Measurements from ENCODE around the gene LDAF1. TPM values are rescaled to one million over a fixed set of nuclear protein-coding genes. Genes with fewer than 3 reads are reported as not detected.

LDAF1 gene
- total RNA-seq = 102 and 124 TPM in 2 replicates

GRCh38 chr16:21158208-21159110 lies at the start of gene LDAF1:
TSS of gene LDAF1 (plus strand) at chr16:21158674. CDS start at chr16:21161183, 2,509 bp downstream.

GRCh38 chr16:21150375-21151001 lies 8.0 kb upstream of the LDAF1 start, which contains the start of gene DNAH3:
TSS of gene DNAH3 (minus strand) at chr16:21150846. CDS start at chr16:21150319, 527 bp downstream.

DNA sequence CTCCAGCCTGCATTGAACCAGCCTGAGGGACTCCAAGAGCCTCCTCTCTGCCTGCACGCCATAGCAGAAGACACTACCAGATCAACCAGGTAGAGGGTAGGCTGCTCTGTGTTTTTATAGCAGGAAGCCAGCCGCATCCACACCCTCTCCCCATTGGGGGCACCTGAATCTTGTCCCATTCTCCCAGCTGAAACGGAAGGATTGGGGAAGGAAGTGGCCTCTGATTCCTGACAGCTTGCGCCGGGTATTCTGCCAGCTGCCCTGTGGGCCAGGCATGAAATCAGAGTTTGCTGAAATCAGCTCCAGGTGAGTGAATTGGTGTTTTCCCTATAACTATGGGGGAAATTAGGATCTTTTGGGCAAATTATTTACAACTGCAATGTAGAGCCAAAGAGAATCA lies 53.0 kb downstream of the LDAF1 start, which contains the start of gene ZP2:
Gene ZP2, minus strand, starts transcription at position 89 of the 400 bp plus-strand sequence. Its CDS starts 27 bp downstream, at position 62.

Other genes starting within 250 kb of the LDAF1 start
- under 0.01 and 0.50 TPM in 2 replicates for gene DNAH3, start 7.8 kb upstream of the LDAF1 start, total RNA-seq
- gene ZP2, start 52.9 kb downstream of the LDAF1 start, total RNA-seq = not detected in 2 replicates
- gene ANKS4B, start 75.0 kb downstream of the LDAF1 start, total RNA-seq = not detected in 2 replicates
- gene CRYM, start 119.6 kb downstream of the LDAF1 start, total RNA-seq = 0.14 and 0.68 TPM in 2 replicates

All from nasal cavity respiratory epithelium epithelial cell of viscerocranial mucosa (primary cell).